ENCODE results near the gene CDK1.

CDK1 gene

DNA sequence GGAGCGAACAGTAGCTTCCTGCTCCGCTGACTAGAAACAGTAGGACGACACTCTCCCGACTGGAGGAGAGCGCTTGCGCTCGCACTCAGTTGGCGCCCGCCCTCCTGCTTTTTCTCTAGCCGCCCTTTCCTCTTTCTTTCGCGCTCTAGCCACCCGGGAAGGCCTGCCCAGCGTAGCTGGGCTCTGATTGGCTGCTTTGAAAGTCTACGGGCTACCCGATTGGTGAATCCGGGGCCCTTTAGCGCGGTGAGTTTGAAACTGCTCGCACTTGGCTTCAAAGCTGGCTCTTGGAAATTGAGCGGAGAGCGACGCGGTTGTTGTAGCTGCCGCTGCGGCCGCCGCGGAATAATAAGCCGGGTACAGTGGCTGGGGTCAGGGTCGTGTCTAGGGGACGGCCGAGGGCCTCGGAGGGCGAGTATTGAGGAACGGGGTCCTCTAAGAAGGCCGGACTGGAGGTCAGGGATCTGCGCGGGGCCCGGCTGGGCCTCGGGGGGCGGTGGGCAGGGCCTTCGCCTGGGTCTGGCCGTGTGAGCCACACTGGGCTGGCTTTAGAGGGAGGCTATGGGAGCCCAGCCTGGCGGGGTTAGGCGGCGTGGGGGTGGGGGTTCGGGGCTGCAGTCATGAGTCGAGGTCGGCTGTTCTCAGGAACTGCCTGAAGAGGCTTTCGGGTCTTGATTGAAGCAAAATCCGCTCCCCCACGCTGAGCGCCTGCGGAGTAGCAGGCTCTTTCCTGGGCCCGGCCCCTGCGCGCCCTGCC, at the start of gene CDK1:
Gene CDK1 (plus strand): TSS at position 265 of the 757 bp plus-strand sequence. CDS start 1,688 bp downstream, outside the sequence.
- FAIRE-seq = peak; percentile 97

DNA sequence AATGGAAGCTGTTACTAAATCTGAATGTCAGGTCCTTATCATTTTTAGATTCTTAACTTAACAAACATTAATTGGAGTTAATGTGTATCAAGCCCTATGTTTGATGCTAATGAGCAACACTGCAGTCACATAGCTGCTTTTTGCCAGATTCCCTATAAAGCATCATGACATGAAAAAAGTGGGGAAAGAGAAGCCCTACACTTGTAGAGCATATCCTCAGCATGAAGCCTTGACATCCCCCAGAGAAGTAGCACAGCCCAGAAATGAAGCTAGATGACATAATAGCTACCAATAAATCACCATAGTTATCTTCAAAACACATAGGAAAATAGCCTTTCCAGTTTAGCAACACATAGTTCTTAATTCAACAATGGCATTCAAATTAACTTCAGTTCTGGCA, 49.2 kb upstream of the CDK1 start:
- FAIRE-seq = no peak

DNA sequence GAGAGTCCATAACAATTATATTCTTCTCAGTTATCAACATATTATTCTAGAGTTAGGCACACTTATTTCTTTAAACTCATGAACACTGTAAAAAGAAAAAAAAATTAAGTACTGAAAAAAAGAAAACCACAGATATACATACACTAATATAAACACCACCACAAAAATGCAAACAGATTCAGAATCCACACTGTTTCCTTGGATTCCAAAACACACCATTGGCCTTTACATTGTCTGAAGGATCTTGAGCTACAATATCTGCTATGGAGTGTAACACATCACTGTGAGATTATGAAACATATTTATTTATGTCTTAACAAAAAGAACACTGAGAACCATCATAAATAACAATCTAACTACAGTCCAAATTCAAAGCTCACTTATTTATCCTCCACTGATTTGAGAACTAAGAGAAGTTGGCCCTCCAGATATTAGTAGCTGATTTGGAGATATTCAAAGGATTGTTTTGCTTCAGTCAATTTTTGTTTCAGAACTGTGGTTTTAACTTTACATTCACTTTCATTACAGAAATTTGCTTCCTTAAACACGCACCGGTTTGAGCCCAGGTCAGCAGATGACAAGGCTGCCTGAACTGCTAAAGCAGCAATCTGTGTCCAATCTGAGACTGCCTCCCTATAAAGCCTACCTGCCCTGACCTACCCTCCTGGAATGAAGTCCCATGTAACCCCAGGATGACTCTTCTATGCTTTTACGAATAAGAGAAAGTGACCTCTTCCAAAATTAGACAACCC, 47.0 kb upstream of the CDK1 start:
- FAIRE-seq = no peak

DNA sequence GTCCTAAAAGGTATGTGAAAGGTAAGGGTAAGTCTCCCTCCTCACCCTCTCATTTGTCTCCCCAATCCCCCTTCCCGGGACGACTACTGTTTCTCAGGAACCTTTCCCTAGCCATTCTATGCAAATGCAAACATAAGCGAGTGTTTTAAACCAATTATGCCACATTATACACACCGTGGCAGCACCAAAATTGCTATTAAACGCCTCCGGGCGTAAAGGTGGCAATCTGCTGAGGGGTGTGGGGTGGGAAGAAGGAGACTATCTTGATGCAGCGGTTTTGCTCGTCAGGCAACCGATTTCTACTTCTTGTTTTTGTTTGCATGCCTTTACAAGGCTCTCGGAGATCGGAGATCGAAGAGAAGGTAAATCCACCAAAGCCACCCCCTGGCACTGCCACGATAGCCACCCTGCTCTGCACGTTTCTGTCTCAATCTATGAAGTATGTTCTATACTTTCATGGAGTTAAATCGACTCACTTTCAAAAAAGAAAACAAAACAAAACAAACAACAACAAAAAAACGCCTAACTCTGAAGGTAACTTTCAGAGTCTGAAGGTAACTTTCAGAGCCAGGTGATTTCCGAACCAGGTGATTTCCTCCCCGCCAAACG, 46.0 kb upstream of the CDK1 start:
- no peak for FAIRE-seq

GRCh38 chr10:60732807-60733516, 45.3 kb upstream of the CDK1 start:
- FAIRE-seq = no peak

- FAIRE-seq = no peak
These were observed 44.8 kb upstream of the CDK1 start for GRCh38 chr10:60733517-60733822.

- no peak for FAIRE-seq
These were observed 44.5 kb upstream of the CDK1 start for GRCh38 chr10:60733826-60734225.

- FAIRE-seq = no peak
These were observed 44.1 kb upstream of the CDK1 start for GRCh38 chr10:60734226-60734625.

DNA sequence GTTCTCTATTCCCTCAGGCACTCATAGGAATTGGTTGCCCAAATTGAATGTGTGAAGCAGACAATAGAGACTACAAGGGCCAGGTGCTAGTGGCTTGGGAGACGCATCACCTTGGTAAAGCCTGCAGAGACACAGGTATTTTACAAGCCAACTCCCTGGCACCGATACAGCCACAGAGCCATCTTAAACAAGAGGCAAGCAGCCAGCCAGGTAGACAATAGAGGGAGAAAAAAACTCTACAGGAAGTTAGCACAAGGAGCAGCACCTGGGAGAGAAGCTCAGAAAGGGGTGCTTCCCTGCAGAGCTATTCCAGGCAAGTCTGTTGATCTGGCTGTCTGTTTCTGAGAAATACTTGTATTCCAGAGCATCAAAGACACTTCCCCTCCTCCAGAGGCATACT, 43.0 kb upstream of the CDK1 start:
- FAIRE-seq = no peak

- FAIRE-seq = no peak
These were observed 41.0 kb upstream of the CDK1 start for GRCh38 chr10:60737242-60737641.

DNA sequence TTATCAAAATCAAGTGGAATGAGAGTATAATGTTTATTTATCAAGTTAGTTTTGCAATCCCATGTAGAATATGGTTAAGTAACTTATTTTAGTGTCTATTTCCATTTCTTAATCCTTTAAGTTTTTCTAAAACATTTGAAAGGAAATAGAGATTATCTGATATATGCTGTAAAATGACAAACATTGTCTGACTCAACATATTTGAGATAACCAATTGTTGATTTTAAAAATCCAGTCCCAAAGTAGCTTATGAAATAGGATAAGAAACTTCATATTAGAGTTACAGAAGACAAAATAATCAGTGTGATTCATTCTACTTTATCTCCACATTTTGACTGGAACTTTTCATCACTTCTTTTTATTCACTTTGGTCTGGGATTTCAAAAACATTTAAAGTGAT, 38.7 kb upstream of the CDK1 start:
- FAIRE-seq = no peak

GRCh38 chr10:60742512-60742911, 35.8 kb upstream of the CDK1 start:
- FAIRE-seq = no peak

DNA sequence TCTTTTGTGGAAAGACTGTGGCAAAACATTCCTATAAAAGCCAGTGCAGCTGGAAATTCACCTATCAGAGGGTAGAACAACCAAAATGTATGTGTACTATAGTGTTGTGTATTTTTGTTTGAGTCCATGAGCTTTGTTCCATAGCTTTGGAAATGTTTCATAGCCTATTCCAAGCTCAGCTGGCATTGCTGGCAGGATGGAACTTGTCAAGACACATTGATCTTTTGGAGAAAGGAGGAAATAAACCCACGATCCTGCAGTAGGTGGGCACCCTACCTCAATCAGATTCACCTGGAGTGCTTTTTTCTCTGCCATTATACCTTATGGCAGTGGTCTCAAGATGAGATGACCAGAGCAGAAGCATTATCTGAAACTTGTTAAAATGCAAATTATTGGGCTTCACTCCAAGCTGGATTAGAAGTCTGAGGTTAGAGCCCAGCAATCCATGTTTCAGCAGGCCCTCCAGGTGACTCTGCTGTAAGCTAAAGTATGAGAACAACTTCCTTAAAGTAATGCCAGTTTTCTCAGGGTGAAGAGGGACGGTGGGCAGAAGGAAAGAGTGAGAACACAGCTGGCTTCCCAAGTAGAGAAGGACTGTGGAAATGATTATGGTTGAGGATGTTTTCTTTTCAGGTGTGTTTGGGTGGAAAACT, 30.3 kb upstream of the CDK1 start:
- FAIRE-seq = no peak

- no peak for FAIRE-seq
These were observed 25.1 kb upstream of the CDK1 start for GRCh38 chr10:60753152-60753551.

DNA sequence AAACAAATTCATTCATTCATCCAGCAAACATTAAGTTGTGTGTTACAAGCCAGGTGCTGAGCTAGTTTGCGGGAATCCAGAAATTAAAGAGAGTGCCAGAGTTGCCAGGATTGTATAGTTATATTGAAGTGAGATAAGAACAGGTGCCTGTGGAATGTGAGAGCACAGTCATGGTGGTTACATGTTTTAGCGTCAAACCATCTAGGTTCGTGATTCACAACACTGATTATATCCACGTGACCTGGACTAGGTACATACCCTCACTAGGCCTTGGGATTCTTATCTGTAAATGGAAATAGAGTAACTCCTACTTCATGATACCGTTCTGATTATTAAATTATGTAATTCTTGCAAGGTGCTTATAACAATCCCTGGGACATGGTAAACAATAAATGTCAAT, 24.5 kb upstream of the CDK1 start:
- no peak for FAIRE-seq

DNA sequence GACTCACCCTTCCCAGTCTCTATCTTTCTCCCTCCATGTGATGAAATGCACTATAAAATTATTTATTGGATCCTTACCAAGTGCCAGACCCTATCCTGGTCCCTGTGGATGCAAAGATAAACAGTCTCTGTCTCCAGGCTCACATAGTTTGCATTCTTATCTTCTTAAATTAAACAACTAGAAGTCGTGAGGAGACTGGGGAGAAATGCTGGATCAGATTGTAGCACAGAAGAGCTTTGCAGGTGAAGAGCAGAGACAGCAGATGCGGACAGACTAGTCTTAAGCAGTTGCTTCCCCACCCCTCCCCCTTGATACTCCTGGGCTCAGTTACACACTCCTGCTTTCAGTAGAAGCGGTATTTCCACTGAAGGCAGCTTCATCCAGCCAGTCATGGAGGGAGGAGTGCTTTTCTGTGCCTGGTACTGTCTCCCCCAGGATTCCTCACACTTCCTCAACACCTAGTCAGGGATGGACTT, 20.8 kb upstream of the CDK1 start:
- FAIRE-seq = no peak

DNA sequence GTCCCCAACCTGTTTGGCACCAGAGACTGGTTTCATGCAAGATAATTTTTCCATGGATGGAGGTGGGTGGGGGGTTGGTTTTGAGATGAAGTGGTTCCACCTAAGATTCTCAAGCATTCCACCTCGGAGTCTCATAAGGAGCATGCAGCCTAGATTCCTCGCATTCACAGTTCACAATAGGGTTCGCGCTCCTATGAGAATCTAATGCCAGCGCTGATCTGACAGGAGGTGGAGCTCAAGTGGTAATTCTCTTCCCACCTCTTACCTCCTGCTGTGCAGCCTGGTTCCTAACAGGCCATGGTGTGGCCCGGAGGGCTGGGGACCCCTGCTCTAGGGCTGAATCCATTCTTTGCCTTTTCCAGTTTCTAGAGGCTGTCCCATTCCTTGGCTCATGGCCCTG, 19.1 kb upstream of the CDK1 start:
- FAIRE-seq = no peak

DNA sequence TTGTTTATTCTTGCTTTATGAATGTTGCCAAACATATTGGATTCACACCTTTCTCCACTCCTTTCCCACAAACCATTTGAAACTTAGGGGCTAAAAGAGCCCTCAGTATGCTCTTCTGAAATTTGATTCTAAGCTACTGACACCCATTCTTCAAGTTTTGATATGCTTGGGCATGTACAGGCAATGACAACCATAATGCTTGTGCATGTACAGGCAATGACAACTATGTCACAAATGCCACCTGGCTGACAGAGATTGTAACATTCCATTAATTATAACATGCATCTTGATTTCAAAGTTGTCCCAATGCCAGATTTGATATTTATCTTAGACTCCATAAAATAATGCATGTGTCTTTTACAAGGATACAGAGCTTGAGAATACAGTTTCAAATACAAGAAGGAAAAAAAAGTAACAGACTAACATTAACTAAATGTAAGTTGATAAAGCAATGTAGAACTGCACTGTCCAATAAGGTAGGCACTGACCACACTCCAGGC, 17.5 kb upstream of the CDK1 start:
- FAIRE-seq = no peak

- FAIRE-seq = no peak
These were observed 15.7 kb upstream of the CDK1 start for GRCh38 chr10:60762554-60762953.

DNA sequence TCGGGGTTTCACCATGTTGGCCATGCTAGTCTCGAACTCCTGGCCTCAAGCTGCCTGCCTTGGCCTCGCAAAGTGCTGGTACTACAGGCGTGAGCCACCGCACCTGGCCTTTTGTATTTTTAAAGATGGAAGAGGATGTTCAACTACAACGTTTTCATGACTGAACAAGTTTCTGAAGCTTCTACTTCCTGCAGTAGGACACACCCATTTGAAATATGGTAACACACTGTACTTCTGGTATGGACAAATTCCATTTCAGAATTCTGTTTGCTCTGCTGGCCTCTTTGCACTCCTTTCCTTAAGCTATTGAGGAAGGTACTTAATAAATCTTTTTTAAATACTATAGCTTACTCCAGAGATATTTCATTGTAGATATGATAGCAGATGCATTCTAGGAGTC, 10.9 kb upstream of the CDK1 start:
- no peak for FAIRE-seq

- no peak for FAIRE-seq
These were observed 8.9 kb upstream of the CDK1 start for GRCh38 chr10:60769406-60769805.

DNA sequence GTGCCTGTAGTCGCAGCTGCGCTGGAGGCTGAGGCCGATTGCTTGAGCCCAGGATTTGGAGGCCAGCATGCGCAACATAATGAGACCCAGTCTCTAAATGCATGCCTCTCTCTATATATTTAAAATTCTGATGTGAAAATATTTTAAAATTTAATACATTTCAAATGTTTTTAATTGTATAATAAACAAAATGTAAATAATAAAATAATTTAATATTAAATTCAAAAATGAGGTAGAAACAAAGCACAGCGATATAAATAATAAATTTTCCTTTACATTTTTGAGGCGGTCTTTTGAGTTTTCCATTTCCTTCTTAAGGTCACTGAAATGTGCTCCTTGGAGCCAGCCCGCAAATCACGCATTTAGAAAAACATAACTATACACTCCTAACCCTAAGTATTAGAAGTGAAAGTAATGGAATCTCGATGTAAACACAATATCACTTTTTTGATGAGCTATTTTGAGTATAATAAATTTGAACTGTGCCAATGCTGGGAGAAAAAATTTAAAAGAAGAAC, 523 bp upstream of the CDK1 start:
- no peak for FAIRE-seq
